ENCODE measurements around the gene RGMA.

GRCh38 chr15:93019971-93020370 is 69.0 kb downstream of the RGMA start:
- no peak for TF ChIP-seq POLR2A (IDR thresholded peaks at IDR 0.05)
- TF ChIP-seq CTCF (IDR thresholded peaks at IDR 0.05): no peak
